ENCODE measurements around the gene NF2.
A peak's percentile ranks its signal among the peaks of the same experiment; 100 is the strongest.

NF2 gene

GRCh38 chr22:29726106-29726505 lies 122.7 kb downstream of the NF2 start:
- TF ChIP-seq YY1 (IDR thresholded peaks at IDR 0.05; ENCODE audit: insufficient read depth, insufficient read length) (no peak), ZNF274 (IDR thresholded peaks at IDR 0.05; ENCODE audit: low read depth, low read length) (no peak), SUZ12 (IDR thresholded peaks at IDR 0.05; ENCODE audit: extremely low read depth, insufficient read depth, insufficient read length) (no peak)
- Histone ChIP-seq H3K4me3 (ENCODE audit: insufficient read length, low read depth) (no peak overlapping the region), H3K9ac (ENCODE audit: insufficient read length, low read depth) (no peak overlapping the region), H3K4me1 (ENCODE audit: insufficient read depth, insufficient read length) (peaks cover 17% of the 10 kb centered on the region), H3K9me3 (ENCODE audit: insufficient read depth, low read length) (no peaks in the 10 kb centered on the region), H3K36me3 (ENCODE audit: insufficient read depth, insufficient read length, low read length) (no peaks in the 10 kb centered on the region), H3K27me3 (ENCODE audit: insufficient read depth, insufficient read length) (peaks cover 50% of the 10 kb centered on the region)
- no peak for DNase-seq (ENCODE audit: low read depth, low spot score)

GRCh38 chr22:29726512-29727130 lies 123.2 kb downstream of the NF2 start:
- Histone ChIP-seq H3K9me3 (ENCODE audit: insufficient read depth, low read length) (no peaks in the 10 kb centered on the region), H3K9ac (ENCODE audit: insufficient read length, low read depth) (no peak overlapping the region), H3K4me3 (ENCODE audit: insufficient read length, low read depth) (no peak overlapping the region), H3K27me3 (ENCODE audit: insufficient read depth, insufficient read length) (peaks cover 45% of the 10 kb centered on the region), H3K4me1 (ENCODE audit: insufficient read depth, insufficient read length) (peaks cover 19% of the 10 kb centered on the region), H3K36me3 (ENCODE audit: insufficient read depth, insufficient read length, low read length) (no peaks in the 10 kb centered on the region)
- TF ChIP-seq YY1 (IDR thresholded peaks at IDR 0.05; ENCODE audit: insufficient read depth, insufficient read length) (no peak), ZNF274 (IDR thresholded peaks at IDR 0.05; ENCODE audit: low read depth, low read length) (no peak)
- no peak for DNase-seq (ENCODE audit: low read depth, low spot score)

- TF ChIP-seq ZNF274 (IDR thresholded peaks at IDR 0.05; ENCODE audit: low read depth, low read length) = no peak
- no peak for TF ChIP-seq SUZ12 (IDR thresholded peaks at IDR 0.05; ENCODE audit: extremely low read depth, insufficient read depth, insufficient read length)
- TF ChIP-seq YY1 (IDR thresholded peaks at IDR 0.05; ENCODE audit: insufficient read depth, insufficient read length) = no peak
- Histone ChIP-seq H3K9me3 (ENCODE audit: insufficient read depth, low read length) (no peaks in the 10 kb centered on the region), H3K4me3 (ENCODE audit: insufficient read length, low read depth) (no peak overlapping the region), H3K27me3 (ENCODE audit: insufficient read depth, insufficient read length) (peaks cover 40% of the 10 kb centered on the region), H3K4me1 (ENCODE audit: insufficient read depth, insufficient read length) (peaks cover 19% of the 10 kb centered on the region), H3K36me3 (ENCODE audit: insufficient read depth, insufficient read length, low read length) (no peaks in the 10 kb centered on the region), H3K9ac (ENCODE audit: insufficient read length, low read depth) (peak overlapping the region; percentile 59)
- DNase-seq (ENCODE audit: low read depth, low spot score) = peak; percentile 66
Observed at GRCh38 chr22:29727131-29727523, 123.7 kb downstream of the NF2 start.

GRCh38 chr22:29729161-29729560 lies 125.7 kb downstream of the NF2 start:
- no peak for TF ChIP-seq YY1 (IDR thresholded peaks at IDR 0.05; ENCODE audit: insufficient read depth, insufficient read length)
- TF ChIP-seq ZNF274 (IDR thresholded peaks at IDR 0.05; ENCODE audit: low read depth, low read length) = no peak
- TF ChIP-seq SUZ12 (IDR thresholded peaks at IDR 0.05; ENCODE audit: extremely low read depth, insufficient read depth, insufficient read length) = no peak
- peaks cover 19% of the 10 kb centered on the region for H3K4me1 ChIP-seq (ENCODE audit: insufficient read depth, insufficient read length)
- H3K9ac ChIP-seq (ENCODE audit: insufficient read length, low read depth) = no peak overlapping the region

GRCh38 chr22:29731058-29731850 lies 127.8 kb downstream of the NF2 start:
- H3K4me1 ChIP-seq (ENCODE audit: insufficient read depth, insufficient read length) = peaks cover 17% of the 10 kb centered on the region
- no peak for DNase-seq (ENCODE audit: low read depth, low spot score)
- TF ChIP-seq SUZ12 (IDR thresholded peaks at IDR 0.05; ENCODE audit: extremely low read depth, insufficient read depth, insufficient read length) (no peak), YY1 (IDR thresholded peaks at IDR 0.05; ENCODE audit: insufficient read depth, insufficient read length) (no peak), ZNF274 (IDR thresholded peaks at IDR 0.05; ENCODE audit: low read depth, low read length) (no peak)
- no peak overlapping the region for H3K9ac ChIP-seq (ENCODE audit: insufficient read length, low read depth)
- H3K9me3 ChIP-seq (ENCODE audit: insufficient read depth, low read length) = no peaks in the 10 kb centered on the region
- no peaks in the 10 kb centered on the region for H3K36me3 ChIP-seq (ENCODE audit: insufficient read depth, insufficient read length, low read length)
- no peak overlapping the region for H3K4me3 ChIP-seq (ENCODE audit: insufficient read length, low read depth)
- peaks cover 2% of the 10 kb centered on the region for H3K27me3 ChIP-seq (ENCODE audit: insufficient read depth, insufficient read length)

More at GRCh38 chr22:29729161-29729560, 125.7 kb downstream of the NF2 start:
- no peak for DNase-seq (ENCODE audit: low read depth, low spot score)
- H3K4me3 ChIP-seq (ENCODE audit: insufficient read length, low read depth) = no peak overlapping the region
- peaks cover 23% of the 10 kb centered on the region for H3K27me3 ChIP-seq (ENCODE audit: insufficient read depth, insufficient read length)
- H3K9me3 ChIP-seq (ENCODE audit: insufficient read depth, low read length) = no peaks in the 10 kb centered on the region
- H3K36me3 ChIP-seq (ENCODE audit: insufficient read depth, insufficient read length, low read length) = no peaks in the 10 kb centered on the region

- Histone ChIP-seq H3K4me3 (ENCODE audit: insufficient read length, low read depth) (no peak overlapping the region), H3K9ac (ENCODE audit: insufficient read length, low read depth) (no peak overlapping the region), H3K36me3 (ENCODE audit: insufficient read depth, insufficient read length, low read length) (no peaks in the 10 kb centered on the region), H3K27me3 (ENCODE audit: insufficient read depth, insufficient read length) (no peaks in the 10 kb centered on the region), H3K9me3 (ENCODE audit: insufficient read depth, low read length) (no peaks in the 10 kb centered on the region), H3K4me1 (ENCODE audit: insufficient read depth, insufficient read length) (peaks cover 16% of the 10 kb centered on the region)
- no peak for DNase-seq (ENCODE audit: low read depth, low spot score)
- TF ChIP-seq YY1 (IDR thresholded peaks at IDR 0.05; ENCODE audit: insufficient read depth, insufficient read length) (no peak), SUZ12 (IDR thresholded peaks at IDR 0.05; ENCODE audit: extremely low read depth, insufficient read depth, insufficient read length) (no peak), ZNF274 (IDR thresholded peaks at IDR 0.05; ENCODE audit: low read depth, low read length) (no peak)
Observed at GRCh38 chr22:29732883-29733282, 129.4 kb downstream of the NF2 start.

Data from NT2/D1 (cell line).